KG1 (cell line): ENCODE data around the gene CORO1C.
"Not testable (repeated sequence)": the region's sequence is repeated elsewhere in the genome, so short reads cannot be mapped to it uniquely, and the experiment has no call there.

ENCODE experiments used
- DNase-seq: peaks from one replicate; lab custom pipeline; 2025; lab: John Stamatoyannopoulos, UW

The CORO1C gene

DNA sequence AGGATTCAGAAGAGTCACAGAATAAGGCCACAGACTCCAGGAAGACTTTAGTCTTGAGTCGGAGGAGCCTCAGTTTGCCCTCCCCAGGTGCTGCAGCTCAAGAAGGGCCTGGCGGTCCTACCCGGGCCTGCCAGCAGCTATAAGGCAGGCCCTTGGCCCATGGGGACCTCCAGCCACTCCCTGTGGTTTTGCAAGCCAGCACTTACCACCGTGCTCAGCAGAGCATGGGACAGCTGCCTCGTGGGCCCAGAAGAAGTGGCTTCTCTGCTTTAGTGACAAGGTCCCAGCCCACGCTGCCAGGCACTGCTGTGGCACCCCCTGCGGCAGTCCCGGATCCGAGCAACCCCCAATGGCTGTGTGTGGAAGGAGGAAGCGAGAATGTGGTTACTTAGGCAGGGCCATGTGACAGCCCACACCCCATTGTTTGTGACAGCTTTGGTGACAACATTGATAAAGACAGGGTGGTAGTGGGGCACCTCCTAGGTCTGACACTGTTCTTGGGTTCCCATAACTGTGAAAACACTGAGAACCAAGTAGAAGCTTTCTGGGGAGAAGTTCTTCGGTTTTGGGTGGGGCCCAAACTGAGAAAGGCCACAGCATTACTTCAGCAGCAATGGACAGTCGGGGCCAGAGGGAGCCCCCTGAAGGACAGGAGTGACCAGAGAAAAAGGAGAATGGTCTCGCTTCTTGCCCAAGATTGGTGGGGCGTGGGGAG is 97.6 kb downstream of the CORO1C start, which contains the start of gene SELPLG:
SELPLG (minus strand) TSS at position 361 of the 715 bp plus-strand sequence. CDS start 9,587 bp downstream, outside the sequence.
- DNase-seq: peak; percentile 56

- no peak for DNase-seq
Measured at GRCh38 chr12:108633081-108633533, 98.2 kb downstream of the CORO1C start.

DNA sequence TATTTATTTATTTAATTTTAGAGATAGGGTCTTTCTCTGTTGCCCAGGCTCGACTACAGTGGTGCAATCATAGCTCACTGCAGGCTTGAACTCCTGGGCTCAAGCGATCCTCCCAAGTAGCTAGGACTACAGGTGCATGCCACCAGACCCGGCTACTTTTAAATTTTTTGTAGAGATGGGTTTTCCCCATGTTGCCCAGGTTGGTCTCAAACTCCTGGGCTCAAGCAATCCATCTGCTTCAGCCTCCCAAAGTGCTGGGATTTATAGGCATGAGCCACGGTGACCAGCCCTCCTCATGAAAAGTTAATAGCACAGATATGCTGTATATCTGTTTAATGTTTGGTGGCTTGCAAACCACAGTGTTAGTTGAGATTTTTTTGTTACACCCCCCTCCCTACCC is 100.1 kb downstream of the CORO1C start:
- DNase-seq: not testable (repeated sequence)

- DNase-seq: no peak
Measured at GRCh38 chr12:108630481-108631207, 100.7 kb downstream of the CORO1C start.

- no peak for DNase-seq
Measured at GRCh38 chr12:108629824-108630476, 101.4 kb downstream of the CORO1C start.

DNA sequence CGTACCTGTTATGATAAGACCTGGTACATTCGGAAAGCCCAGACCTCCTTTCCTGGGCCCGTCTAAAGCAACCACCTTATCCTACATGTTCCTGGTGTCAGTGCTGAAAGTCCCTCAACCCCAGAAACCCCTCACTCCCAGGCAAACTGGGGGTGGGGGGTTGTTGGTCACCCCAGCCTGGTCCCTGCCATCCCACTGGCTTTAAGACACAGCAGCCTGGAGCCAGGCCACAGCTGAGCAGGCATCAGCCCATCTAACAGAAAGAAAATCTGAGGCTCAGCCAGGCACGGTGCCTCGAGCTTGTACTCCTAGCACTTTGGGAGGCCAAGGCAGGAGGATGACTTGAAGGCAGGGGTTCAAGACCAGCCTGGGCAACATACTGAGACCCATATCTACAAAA is 102.2 kb downstream of the CORO1C start:
- DNase-seq: no peak

DNA sequence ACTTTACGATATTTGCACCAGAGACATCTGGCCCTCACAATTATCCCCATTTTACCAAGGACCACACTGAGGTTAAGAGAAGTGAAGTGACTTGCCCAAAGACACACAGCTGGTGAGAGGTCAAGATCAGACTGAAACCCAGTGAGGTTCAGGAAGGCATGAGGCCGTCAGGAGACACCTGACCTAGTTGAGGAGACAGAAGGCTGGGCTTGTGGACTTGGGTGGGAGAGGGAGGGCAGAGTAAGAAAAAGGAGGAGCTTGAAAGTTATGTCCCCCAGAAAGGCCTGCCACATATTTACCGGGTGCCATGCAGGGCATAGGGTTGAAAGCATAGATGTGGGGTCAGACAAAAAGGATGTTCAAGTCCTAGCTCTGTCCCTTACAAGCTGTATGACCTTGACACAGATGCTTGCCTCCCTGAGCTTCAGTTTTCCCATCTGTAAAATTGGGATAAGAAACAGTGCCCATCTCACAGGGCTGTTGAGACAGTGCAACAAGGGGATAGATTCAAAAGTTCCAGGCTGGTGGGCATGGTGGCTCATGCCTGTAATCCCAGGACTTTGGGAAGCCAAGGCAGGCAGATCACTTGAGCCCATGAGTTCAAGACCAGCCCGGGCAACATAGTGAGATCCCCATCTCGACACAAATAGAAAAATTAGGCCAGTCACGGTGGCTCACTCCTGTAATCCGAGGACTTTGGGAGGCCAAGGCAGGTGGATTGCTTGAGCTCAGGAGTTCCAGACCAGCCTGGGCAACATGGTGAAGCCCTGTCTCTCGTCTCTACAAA is 104.0 kb downstream of the CORO1C start:
- DNase-seq: no peak

- no peak for DNase-seq
Measured at GRCh38 chr12:108625228-108625627, 106.1 kb downstream of the CORO1C start.

DNA sequence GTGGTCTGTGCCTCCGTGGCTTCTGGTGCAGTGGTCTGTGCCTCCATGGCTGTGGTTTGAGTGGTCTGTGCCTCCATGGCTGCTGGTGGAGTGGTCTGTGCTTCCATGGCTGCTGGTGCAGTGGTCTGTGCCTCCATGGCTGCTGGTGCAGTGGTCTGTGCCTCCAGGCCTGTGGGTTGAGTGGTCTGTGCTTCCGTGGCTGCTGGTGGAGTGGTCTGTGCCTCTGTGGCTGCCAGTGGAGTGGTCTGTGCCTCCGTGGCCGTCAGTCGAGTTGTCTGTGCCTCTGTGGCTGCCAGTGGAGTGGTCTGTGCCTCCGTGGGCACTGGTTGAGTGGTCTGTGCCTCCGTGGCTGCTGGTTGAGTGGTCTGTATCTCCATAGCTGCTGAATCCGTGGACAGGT is 107.7 kb downstream of the CORO1C start:
- DNase-seq: no peak

DNA sequence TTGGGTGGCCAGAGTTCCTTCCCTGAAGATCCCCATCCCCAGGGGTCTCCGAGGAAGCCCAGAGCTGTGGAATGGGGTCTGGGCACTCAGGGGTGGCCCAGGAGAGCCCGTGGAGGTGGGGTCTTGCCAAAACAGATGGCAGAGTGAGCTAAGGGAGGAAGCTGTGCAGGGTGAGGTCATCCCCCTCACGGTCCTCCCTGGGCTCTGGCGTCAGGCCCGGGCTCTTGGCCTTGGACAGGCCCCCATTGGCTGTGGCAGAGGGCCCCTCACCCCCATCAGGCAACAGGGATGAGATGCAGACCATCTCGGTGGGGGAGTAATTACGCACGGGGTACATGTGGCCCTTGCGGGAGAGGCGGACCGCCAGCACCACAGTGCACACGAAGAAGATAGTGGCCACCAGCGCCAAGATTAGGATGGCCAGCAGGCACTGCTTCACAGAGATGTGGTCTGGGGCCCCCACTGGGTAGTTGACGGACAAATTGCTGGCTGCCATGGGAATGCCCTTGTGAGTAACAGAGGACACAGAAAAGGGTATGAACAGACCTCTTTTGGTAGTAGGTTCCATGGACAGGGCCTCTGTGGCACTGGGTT is 108.3 kb downstream of the CORO1C start:
- no peak for DNase-seq

DNA sequence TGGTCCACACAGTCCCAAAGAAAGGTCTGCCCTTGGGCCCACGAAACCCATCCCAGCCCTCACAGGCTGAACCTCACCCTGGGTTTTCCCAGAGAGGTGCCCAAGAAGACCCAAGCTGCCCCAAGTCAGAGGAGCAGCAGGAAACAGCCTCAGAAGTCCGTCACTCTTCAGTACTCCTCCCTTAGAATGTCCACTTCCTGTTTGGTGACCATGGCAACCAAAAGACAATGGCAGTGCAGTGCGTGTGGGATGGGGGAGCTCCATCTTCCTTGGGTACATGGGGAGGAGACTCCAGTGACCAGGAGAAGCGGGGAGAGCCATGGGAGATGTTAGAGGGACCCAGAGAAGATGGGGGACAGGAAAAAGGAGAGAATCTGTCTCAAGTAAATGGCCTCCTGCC is 108.9 kb downstream of the CORO1C start:
- no peak for DNase-seq

- no peak for DNase-seq
Measured at GRCh38 chr12:108621161-108621560, 110.2 kb downstream of the CORO1C start.

GRCh38 chr12:108620236-108620879 is 111.0 kb downstream of the CORO1C start:
- no peak for DNase-seq

DNA sequence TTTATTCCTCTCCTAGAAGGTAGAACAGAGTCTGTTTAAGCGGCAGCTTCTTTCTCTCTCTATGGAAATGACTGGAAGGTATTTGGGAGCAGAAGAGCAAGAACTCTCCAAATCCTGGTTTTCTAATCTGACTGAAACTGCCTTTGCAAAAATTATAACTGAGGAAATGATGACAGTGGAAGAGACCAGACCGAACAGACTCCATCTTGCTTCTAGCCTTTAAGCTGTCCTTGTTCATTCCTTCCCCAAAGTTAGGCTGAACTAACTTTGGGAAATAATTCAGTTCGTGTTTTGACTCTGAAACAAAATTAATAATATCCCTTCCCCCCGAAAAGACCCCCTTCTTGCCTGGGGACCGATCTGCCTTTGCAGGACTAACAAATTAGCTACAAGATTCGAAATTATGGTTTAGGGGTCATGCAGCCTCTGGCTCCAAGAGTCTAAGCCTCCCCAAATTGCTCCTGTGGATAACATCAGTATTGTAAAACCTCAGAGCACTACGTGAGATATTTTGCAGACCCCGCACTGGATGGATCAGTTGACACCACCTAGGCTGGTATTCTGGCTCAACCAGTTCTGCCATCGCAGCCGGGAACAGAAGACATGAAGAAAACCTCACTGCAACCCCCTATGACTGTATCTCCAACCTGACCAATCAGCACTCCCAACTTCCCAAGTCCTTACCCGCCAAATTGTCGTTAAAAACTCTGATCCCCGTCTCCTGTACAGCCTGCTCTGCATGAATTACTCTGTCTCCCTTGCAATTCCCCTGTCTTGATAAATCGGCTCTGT is 111.8 kb downstream of the CORO1C start:
- DNase-seq: no peak

DNA sequence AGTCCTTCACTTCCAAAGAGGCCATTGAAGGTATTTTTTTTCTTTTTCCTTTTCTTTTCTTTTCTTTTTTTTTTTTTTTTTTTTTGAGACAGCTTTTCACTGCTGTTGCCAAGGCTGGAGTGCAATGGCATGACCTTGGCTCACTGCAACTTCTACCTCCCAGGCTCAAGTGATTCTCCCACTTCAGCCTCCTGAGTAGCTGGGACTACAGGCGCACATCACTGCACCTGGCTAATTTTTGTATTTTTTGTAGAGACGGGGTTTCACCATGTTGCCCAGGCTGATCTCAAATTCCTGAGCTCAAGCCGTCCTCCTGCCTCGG is 112.4 kb downstream of the CORO1C start:
- DNase-seq: not testable (repeated sequence)

- peak; percentile 72 for DNase-seq
Measured at GRCh38 chr12:108618079-108618952, 113.0 kb downstream of the CORO1C start.

GRCh38 chr12:108616941-108617858 is 114.1 kb downstream of the CORO1C start:
- DNase-seq: peak; percentile 38

GRCh38 chr12:108616359-108616758 is 115.0 kb downstream of the CORO1C start:
- no peak for DNase-seq
